Sigmoid colon (tissue), 3 donors: ENCODE measurements around the gene CDK9.

Experiments used
- POLR2A ChIP-seq, 2 donors: fragments of 450-650 bp; IDR thresholded peaks; one replicate each; pipeline ENCODE4 v1.6.1; 2016; ENCODE audit warnings: antibody characterized with exemption in 2 of 2, mild to moderate bottlenecking in 2 of 2, moderate library complexity in 2 of 2
- TF ChIP-seq, protein P1 (sequence below), 4 experiments: fragments of 450-650 bp in 3 of 4; fragments of 200-600 bp in 1 of 4; IDR thresholded peaks; one replicate each; pipeline ENCODE4 v1.5.1; 2016 to 2019; ENCODE audit warnings: antibody characterized with exemption in 4 of 4, mild to moderate bottlenecking in 3 of 4, moderate library complexity in 2 of 4

DNA sequence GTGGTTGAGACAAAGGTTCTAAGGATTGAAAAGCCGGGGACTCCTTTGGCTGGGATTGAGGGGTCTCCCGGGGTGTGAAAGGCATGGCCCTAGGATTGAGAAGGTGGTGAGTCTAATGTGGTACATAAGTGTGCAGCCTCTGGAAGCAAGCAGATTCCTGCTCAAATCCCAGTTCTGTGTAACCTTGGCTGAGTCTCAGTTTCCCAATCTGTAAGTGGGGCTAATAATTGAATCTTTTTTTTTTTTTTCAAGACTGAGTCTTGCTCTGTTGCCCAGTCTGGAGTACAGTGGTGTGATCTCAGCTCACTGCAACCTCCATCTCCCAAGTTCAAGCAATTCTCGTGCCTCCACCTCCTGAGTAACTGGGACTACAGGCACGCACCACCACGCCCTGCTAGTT is 13.2 kb upstream of the CDK9 start:
- TF ChIP-seq, protein P1, sequence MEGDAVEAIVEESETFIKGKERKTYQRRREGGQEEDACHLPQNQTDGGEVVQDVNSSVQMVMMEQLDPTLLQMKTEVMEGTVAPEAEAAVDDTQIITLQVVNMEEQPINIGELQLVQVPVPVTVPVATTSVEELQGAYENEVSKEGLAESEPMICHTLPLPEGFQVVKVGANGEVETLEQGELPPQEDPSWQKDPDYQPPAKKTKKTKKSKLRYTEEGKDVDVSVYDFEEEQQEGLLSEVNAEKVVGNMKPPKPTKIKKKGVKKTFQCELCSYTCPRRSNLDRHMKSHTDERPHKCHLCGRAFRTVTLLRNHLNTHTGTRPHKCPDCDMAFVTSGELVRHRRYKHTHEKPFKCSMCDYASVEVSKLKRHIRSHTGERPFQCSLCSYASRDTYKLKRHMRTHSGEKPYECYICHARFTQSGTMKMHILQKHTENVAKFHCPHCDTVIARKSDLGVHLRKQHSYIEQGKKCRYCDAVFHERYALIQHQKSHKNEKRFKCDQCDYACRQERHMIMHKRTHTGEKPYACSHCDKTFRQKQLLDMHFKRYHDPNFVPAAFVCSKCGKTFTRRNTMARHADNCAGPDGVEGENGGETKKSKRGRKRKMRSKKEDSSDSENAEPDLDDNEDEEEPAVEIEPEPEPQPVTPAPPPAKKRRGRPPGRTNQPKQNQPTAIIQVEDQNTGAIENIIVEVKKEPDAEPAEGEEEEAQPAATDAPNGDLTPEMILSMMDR (IDR thresholded peaks at IDR 0.05), result no peak
- no peak for TF ChIP-seq POLR2A (IDR thresholded peaks at IDR 0.05)
